GM18951 (cell line): Measurements from ENCODE around the gene CAMKMT.

Experiments
- POLR2A ChIP-seq: IDR thresholded peaks from 4 replicates; pipeline ENCODE4 v1.6.1; 2011; ENCODE audit warnings: mild to moderate bottlenecking; ENCODE audit not compliant: insufficient read length, insufficient read depth; ENCODE audit errors: extremely low read depth
- in situ Hi-C: fragments of 300-500 bp; cut with MboI; formaldehyde crosslinking; loops from one replicate; pipeline ENCODE4 v1.12.0; 2022; ENCODE audit warnings: low sequenced_read_pairs, mixed read lengths, inconsistent platforms; ENCODE audit not compliant: unreplicated experiment

CAMKMT gene

DNA sequence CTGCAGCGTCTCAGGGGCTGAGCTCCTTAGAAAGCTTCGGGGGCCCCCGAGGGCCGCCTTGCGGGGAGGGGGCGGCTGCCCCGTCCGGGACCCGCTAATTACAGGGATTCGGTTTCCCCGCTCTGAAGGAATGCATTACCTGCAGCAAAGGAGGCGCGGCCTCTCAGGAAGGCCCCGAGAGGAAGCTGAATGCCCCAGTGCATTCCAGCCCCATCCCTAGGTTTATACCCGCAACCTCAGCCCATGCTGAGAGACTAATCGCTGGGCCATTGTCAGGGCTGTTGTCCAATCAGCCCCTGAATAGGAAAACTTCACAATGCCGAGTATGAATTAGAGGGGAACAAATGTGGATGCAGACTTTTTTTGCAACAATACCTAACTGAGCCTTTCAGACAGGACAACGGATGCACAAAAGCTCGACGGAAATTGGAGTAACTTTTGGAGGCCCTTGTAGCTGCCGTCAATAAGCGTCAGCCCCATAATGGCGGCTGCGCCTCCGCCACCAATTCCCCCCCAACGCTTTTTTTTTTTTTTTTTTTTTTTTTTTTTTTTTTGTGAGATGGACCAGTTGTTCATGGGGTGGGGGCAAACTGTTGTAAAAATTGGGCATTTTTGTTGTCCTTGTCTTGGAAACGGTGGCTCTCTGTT lies 441.2 kb downstream of the CAMKMT start:
- in situ Hi-C loops = no loop called here
- TF ChIP-seq POLR2A = no peak

DNA sequence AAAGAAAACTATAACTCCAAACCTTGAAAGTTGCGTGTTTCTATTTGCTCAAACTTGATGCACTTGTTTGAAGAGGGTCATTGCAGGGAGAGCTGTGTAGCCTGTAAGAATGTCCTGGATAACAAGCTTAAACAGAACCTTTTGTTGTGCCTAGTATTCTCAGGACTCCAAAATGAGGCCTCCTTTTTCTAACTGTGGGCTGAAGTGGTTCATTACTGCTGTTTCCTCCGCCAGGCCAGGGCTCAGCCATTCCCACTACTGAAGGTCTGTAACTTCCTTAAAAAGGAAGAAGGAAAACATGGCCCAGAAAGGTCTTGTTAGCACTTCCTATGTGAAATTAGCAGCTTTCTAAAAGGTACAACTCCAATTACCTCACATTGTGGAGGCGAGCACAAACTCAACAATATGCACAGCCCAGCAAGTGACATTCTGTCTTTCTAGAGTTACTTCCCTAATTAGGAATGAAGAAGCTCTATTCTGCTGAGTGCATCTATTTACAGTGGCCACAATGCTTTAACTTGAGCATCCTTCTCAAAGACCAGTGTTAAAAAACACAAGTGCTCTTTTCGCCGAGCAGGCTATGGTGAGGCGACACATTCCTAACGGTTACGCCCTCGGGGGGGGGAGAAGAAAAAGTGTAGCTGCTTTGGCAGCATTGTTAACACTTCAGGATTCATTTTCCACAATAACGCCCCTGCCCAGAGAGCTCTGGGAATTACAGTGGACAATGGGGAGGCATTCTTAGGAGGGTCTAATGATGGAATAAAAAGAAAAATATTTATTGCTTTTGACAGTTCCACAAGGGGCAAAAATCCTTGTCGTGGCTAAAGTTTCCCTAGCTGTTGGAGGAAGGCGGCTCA lies 442.9 kb downstream of the CAMKMT start:
- TF ChIP-seq POLR2A = no peak
- in situ Hi-C loops = no loop called here

- TF ChIP-seq POLR2A = no peak
Observed at GRCh38 chr2:44805401-44806235, 443.9 kb downstream of the CAMKMT start.

GRCh38 chr2:44807201-44808025 lies 445.7 kb downstream of the CAMKMT start:
- no peak for TF ChIP-seq POLR2A
- in situ Hi-C loops = no loop called here

More at GRCh38 chr2:44805401-44806235, 443.9 kb downstream of the CAMKMT start:
- in situ Hi-C loops = no loop called here

- TF ChIP-seq POLR2A = no peak
- in situ Hi-C loops = no loop called here
Observed at GRCh38 chr2:44810892-44811530, 449.3 kb downstream of the CAMKMT start.

DNA sequence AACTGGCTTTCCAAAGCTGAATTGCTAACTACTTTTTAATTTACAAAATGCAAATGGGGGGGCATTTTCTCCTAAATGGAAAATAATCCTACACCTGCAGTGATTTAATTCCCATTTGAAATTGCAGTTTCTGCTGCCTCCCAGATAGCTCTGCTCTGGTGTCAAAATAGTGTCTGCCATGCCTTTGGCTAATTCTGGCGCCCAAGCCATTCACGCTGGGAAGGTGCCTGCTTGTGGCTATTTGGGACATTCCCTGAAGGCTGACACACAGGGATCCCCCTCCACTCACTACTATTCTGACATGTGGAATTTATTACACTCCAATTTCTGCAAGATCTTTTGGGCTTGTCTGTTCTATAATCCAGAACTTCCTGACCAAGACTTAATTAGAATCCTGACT lies 451.4 kb downstream of the CAMKMT start:
- TF ChIP-seq POLR2A = no peak
- in situ Hi-C loops = no loop called here

GRCh38 chr2:44813658-44814057 lies 451.9 kb downstream of the CAMKMT start:
- no peak for TF ChIP-seq POLR2A
- in situ Hi-C loops = no loop called here

DNA sequence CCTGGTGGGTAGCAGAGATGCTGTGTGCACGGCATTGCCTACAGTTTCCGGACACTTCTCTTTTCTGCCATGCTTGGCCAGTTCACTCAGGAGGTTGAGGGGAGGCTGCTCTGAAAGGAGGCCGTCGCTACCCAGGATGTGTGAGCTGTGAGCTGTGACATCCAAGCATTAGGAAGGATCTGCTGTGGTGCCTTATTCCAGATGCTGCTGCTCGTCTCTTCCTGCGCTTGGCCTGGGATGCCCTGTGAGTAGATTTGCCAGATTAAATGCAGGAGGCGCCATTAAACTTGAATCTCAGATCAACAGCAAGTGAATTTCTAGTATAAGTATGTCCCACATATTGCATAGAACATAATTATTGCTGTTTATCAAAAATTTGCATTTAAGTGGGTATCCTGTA lies 455.5 kb downstream of the CAMKMT start:
- in situ Hi-C loops = no loop called here
- no peak for TF ChIP-seq POLR2A

DNA sequence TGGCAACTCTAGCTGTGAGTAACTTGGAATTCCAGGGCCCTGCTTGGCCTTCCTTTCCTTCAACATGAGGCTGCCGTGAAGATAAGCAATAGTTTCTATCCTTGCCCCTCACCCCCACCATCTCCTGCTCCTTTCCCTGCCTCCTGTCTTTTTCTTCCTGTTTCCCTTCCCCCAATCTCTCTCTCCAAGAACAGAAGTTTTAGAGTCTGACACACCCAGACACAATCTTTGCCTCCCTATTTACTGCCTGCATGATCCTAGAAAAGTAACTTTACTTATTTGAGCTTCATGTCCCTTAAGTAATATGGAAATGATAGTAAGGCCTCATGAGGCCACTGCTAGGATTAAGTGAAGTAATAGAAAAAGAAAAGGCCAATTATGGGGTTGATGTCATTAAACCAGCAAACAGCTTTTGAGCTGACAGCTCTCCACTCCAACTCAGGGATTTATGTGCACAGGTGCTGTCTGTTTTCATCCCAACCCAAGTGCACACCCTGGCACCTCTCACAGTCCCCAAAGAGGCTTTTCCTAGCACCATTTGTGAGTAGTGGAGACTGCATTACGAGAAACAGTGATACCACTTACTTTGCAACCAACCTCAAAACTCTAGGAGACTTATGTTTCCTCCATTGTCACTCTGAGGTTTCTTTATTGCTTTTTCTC lies 456.1 kb downstream of the CAMKMT start:
- in situ Hi-C loops = no loop called here
- TF ChIP-seq POLR2A = no peak

DNA sequence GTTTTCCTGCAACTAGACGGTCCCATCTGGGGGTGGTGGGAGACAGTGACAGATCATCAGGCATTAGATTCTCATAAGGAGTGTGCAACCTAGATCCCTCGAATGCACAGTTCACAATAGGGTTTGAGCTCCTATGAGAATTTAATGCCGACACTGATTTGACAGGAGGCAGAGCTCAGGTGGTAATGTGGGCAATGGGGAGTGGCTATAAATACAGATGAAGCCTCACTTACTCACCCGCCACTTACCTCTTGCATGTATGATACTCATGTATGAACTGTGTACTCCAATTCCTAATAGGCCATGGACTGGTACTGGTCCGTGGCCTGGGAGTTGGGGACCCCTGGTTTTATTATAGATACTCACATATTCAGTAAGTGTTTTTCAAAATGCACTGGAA lies 457.3 kb downstream of the CAMKMT start:
- in situ Hi-C loops = no loop called here
- no peak for TF ChIP-seq POLR2A

DNA sequence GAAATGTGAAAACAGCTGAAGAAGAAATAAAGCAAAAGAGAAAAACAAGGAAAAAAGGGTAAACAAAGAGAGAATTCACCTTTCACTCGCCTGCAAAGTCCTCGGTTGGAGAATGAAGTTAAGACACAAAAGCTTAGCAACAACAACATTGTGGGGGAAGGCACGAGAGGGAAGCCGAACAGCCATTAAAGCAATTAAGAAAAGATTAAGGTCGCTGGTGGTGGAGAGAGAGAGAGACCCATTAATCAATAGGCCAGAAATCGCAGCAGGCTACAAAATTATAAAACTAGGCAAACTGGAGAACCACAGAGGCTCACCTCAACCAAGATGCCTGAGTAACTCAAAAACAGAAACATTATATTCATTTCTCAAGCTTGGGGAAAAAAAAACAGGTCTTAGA lies 459.8 kb downstream of the CAMKMT start:
- no peak for TF ChIP-seq POLR2A
- in situ Hi-C loops = no loop called here

DNA sequence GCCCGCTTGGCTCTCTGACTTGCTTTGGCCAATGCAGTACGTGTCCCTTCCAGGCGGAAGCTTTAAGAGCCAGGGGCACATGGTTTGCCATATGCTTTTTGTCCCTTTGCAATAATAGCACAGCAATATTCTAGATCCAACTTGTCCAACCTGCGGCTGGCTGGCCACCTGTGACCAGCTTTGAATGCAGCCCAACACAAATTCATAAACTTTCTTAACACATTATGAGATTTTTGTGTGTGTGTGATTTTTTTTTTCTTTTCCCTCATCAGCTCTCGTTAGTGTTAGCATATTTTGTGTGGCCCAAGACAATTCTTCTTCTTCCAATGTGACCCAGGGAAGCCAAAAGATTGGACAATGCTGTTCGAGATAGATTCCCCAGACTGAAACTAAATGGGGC lies 460.4 kb downstream of the CAMKMT start:
- TF ChIP-seq POLR2A = no peak
- in situ Hi-C loops = no loop called here
